Neural crest cell (in vitro differentiated cells): ENCODE results near the gene PRELID1. TPM values are rescaled to one million over a fixed set of nuclear protein-coding genes. Genes with fewer than 3 reads are reported as not detected.
"Not testable (repeated sequence)": the region's sequence is repeated elsewhere in the genome, so short reads cannot be mapped to it uniquely, and the experiment has no call there.

Source experiments
- DNase-seq: peaks from one replicate; pipeline ENCODE4 v3.0.0; 2021; ENCODE audit warnings: low read depth, mixed read lengths, low spot score
- H3K27ac Mint-ChIP-seq: one replicate; pipeline ENCODE4 v1.8.0; 2021; ENCODE audit warnings: mild to moderate bottlenecking, mixed read lengths; ENCODE audit not compliant: unreplicated experiment
- H3K27me3 Mint-ChIP-seq: 2 replicates; pipeline ENCODE4 v1.8.0; 2021; ENCODE audit warnings: low read depth, mild to moderate bottlenecking, mixed read lengths
- H3K36me3 Mint-ChIP-seq: 2 replicates; pipeline ENCODE4 v1.8.0; 2021; ENCODE audit warnings: low read depth, mild to moderate bottlenecking, mixed read lengths
- H3K4me1 Mint-ChIP-seq: 2 replicates; pipeline ENCODE4 v1.8.0; 2021; ENCODE audit warnings: mixed read lengths
- H3K4me3 Mint-ChIP-seq: one replicate; pipeline ENCODE4 v1.8.0; 2021; ENCODE audit warnings: mild to moderate bottlenecking, mixed read lengths
- H3K9me3 Mint-ChIP-seq: 2 replicates; pipeline ENCODE4 v1.8.0; 2021; ENCODE audit warnings: mixed read lengths
- long read RNA-seq: library from polyadenylated mRNA; unstranded; transcript quantifications from one replicate; pipeline ENCODE4 v2.0.0, GENCODE V29; 2020
- total RNA-seq: library from RNA; stranded (reverse); gene quantifications from 2 replicates; pipeline ENCODE4 v1.2.1, GENCODE V29; 2021
- TF ChIP-seq, protein P1 (sequence below): fragments of 200-600 bp; sonication (generic); conservative IDR thresholded peaks from 2 replicates; pipeline ENCODE4 v1.5.0; 2021; ENCODE audit warnings: antibody characterized with exemption, mild to moderate bottlenecking

The PRELID1 gene, protein sequence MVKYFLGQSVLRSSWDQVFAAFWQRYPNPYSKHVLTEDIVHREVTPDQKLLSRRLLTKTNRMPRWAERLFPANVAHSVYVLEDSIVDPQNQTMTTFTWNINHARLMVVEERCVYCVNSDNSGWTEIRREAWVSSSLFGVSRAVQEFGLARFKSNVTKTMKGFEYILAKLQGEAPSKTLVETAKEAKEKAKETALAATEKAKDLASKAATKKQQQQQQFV
- total RNA-seq = 169 and 180 TPM in 2 replicates
- long read RNA-seq, transcript PRELID1-201 (5 exons, 1,261 nt) = major isoform, 25 of 28 reads
- long read RNA-seq, partial matches to known transcripts = 1 of 28 reads
- long read RNA-seq, other reads (novel, unspliced or antisense) = 1 of 28 reads

DNA sequence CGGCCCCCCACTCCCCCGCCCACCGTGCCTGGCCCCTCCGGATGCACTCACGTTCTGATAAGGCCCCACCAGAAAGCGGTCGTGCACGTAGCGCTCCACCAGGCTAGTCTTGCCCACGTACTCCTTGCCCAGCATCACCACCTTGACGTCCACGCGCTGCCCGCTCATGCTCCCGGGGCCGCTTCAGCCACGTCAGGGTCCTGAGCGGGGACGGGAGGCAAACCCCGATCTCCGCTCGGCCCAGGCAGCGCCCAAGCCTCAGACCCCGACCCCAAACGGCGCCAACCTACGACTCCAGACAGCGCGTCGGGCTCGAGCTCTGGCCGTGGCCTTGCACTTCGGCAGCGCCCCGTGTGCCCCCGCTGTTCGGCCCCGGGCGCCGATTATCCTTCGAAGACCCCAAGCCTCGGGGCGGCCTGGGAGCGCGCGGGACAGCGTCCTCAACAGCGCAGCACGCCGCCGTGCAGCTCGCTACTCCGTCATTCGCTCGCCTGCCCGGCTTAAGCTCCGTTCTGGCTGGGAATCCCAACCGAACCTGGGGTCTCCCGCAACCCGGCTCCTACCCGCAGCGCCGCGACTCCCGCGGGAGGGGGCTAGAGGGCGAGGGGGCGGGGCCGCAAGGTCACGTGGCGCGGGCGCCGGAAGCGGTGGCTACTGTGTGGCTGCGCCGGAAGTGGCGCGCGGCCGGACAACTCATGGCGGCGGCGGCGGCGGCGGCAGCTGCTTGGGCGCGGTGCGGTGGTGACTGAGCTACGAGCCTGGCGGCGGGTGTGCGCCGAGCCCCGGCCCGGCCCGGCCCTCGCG, at the start of gene PRELID1, which contains the start of gene RAB24:
PRELID1 (plus strand) TSS at position 679 of the 804 bp plus-strand sequence. CDS start 187 bp downstream, outside the sequence.
RAB24 (minus strand) TSS at position 599 of the 804 bp plus-strand sequence; CDS start at position 168, 431 bp downstream.
- DNase-seq = peak; percentile 90
- H3K27me3 Mint-ChIP-seq = peaks cover 10% of the 10 kb centered on the region

DNA sequence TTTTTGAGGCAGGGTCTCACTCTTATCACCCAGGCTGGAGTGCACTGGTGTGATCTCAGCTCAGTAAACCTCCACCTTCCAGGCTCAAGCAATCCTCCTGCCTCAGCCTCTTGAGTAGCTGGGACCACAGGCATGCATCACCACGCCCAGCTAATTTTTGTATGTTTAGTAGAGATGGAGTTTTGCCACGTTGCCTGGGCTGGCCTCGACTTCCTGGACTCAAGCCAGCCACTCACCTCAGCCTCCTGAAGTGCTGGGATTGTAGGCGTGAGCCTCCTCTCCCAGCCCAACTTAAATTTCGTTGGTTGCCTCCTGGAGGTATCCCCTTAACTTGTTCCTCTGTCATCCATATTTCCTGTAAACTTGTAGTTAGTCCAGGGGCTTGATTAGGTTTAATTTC, 47.3 kb upstream of the PRELID1 start:
- Mint-ChIP-seq H3K9me3 (no peaks in the 10 kb centered on the region), H3K36me3 (peaks cover 8% of the 10 kb centered on the region), H3K4me1 (no peaks in the 10 kb centered on the region), H3K27ac (no peak overlapping the region), H3K4me3 (no peak overlapping the region), H3K27me3 (no peaks in the 10 kb centered on the region)
- TF ChIP-seq, protein P1, sequence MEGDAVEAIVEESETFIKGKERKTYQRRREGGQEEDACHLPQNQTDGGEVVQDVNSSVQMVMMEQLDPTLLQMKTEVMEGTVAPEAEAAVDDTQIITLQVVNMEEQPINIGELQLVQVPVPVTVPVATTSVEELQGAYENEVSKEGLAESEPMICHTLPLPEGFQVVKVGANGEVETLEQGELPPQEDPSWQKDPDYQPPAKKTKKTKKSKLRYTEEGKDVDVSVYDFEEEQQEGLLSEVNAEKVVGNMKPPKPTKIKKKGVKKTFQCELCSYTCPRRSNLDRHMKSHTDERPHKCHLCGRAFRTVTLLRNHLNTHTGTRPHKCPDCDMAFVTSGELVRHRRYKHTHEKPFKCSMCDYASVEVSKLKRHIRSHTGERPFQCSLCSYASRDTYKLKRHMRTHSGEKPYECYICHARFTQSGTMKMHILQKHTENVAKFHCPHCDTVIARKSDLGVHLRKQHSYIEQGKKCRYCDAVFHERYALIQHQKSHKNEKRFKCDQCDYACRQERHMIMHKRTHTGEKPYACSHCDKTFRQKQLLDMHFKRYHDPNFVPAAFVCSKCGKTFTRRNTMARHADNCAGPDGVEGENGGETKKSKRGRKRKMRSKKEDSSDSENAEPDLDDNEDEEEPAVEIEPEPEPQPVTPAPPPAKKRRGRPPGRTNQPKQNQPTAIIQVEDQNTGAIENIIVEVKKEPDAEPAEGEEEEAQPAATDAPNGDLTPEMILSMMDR = no peak
- no peak for DNase-seq

More for the DNA sequence above, at the start of gene PRELID1, which contains the start of gene RAB24:
- Mint-ChIP-seq H3K36me3 (peaks cover 8% of the 10 kb centered on the region), H3K4me3 (peak within 1 kb of the TSS; percentile 95), H3K27ac (peak within 1 kb of the TSS; percentile 97), H3K4me1 (peaks cover 47% of the 10 kb centered on the region), H3K9me3 (no peaks in the 10 kb centered on the region)
- TF ChIP-seq, protein P1 = no peak

DNA sequence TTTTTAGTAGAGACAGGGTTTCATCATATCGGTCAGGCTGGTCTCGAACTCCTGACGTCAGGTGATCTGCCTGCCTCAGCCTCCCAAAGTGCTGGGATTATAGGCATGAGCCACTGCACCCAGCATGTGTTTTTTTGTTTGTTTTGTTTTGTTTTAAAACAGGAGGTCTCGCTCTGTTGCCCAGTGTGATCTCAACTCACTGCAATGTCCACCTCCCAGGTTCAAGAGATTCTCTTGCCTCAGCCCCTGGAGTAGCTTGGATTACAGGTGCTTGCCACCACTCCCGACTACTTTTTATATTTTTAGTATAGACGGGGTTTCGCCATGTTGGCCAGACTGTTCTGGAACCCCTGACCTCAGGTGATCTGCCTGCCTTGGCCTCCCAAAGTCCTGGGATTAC, 44.9 kb upstream of the PRELID1 start:
- not testable (repeated sequence) for H3K9me3 Mint-ChIP-seq, H3K4me1 Mint-ChIP-seq, H3K27me3 Mint-ChIP-seq, H3K4me3 Mint-ChIP-seq, DNase-seq, H3K27ac Mint-ChIP-seq
- peaks cover 14% of the 10 kb centered on the region for H3K36me3 Mint-ChIP-seq

DNA sequence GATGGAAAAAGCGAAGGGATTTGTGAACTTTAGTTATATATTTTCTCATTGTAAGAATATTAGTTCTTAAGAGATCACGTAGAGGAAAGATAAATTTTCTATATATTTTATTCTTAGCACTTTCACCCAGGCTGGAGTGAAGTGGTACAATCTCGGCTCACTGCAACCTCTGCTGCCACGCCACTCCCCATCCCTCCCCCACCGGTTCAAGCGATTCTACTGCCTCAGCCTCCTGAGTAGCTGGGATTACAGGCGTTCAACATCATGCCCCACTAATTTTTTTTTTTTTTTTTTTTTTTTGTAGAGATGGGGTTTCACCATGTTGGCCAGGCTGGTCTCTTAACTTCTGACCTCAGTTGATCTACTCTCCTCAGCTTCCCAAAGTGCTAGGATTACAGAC, 42.6 kb upstream of the PRELID1 start:
- Mint-ChIP-seq H3K27ac (no peak overlapping the region), H3K4me3 (no peak overlapping the region), H3K27me3 (no peaks in the 10 kb centered on the region), H3K4me1 (no peaks in the 10 kb centered on the region), H3K36me3 (peaks cover 23% of the 10 kb centered on the region), H3K9me3 (no peaks in the 10 kb centered on the region)
- TF ChIP-seq, protein P1 = no peak
- no peak for DNase-seq

DNA sequence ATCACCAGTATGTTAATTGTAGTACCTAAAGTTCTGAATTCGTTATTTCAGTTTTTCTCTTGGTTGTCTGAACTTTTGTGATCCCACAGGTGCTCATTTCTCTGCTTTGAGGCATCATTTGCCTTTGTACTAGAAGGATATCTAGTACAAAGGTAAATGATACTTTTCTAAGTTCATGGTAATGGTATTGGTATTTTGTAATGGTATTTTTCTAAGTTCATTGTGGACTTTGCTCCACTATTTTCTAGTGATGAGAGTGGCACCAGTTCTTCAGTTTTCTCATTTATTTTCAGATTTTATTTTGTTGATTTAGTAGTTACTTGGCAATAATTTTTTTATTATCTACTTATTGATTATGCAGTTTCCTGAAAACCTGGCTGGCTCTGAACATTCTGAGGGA, 42.1 kb upstream of the PRELID1 start:
- H3K4me1 Mint-ChIP-seq = no peaks in the 10 kb centered on the region
- H3K36me3 Mint-ChIP-seq = peaks cover 25% of the 10 kb centered on the region
- no peak for DNase-seq
- TF ChIP-seq, protein P1 = no peak
- H3K4me3 Mint-ChIP-seq = no peak overlapping the region
- H3K27me3 Mint-ChIP-seq = no peaks in the 10 kb centered on the region
- H3K9me3 Mint-ChIP-seq = no peaks in the 10 kb centered on the region
- no peak overlapping the region for H3K27ac Mint-ChIP-seq
